ENCODE measurements around the gene PNPLA1.

DNA sequence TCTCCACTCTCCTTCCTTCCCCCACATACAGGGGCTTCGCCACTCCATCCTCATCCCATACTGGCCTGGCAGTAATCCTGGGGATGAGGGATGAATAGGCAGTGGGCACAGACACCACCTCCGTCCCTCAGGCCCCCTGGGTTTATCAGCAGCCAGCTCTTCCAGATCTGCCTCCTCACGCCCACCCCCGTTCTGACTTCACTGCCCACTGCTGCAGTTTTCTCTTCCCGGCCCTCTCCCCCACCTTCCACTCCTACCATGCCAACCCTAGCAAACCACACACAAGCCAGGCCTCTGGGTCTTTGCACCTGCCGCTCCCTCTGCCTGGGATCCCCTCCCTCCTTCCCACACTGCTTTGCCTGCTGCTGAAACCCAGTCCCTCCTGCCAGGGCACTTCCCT is 22.3 kb downstream of the PNPLA1 start:
- TF ChIP-seq FOXM1 (IDR thresholded peaks at IDR 0.05; ENCODE audit: borderline replicate concordance) (no peak), NFRKB (IDR thresholded peaks at IDR 0.05) (no peak), LEF1 (IDR thresholded peaks at IDR 0.05; ENCODE audit: borderline replicate concordance) (no peak), TARDBP (IDR thresholded peaks at IDR 0.05) (no peak), BHLHE40 (IDR thresholded peaks at IDR 0.05; ENCODE audit: borderline replicate concordance) (no peak), SUZ12 (IDR thresholded peaks at IDR 0.05) (no peak), ARNT (IDR thresholded peaks at IDR 0.05) (no peak)
